ENCODE data around the gene SPPL2C. TPM values are rescaled to one million over a fixed set of nuclear protein-coding genes. Genes with fewer than 3 reads are reported as not detected.

The SPPL2C gene
- total RNA-seq, 1 experiment from 2014 or later: not detected

GRCh38 chr17:45838751-45839295 lies 5.9 kb upstream of the SPPL2C start:
- POLR2A ChIA-PET (ENCODE audit: low non-redundant PET): no interaction called here
- H3K27ac ChIP-seq (ENCODE audit: low read depth, low read length, poor library complexity, severe bottlenecking): no peak overlapping the region
- no peaks in the 10 kb centered on the region for H3K9me3 ChIP-seq (ENCODE audit: low read depth, low read length, poor library complexity, severe bottlenecking)
- no TSS peak for BruUV-seq (replicated peaks)
- TF ChIP-seq CTCF (conservative IDR thresholded peaks at IDR 0.05; ENCODE audit: low read depth, low read length): no peak
- no peak for TF ChIP-seq EZH2 (IDR thresholded peaks at IDR 0.05; ENCODE audit: borderline replicate concordance, low read depth, low read length, poor library complexity, severe bottlenecking)
- H3K4me1 ChIP-seq (ENCODE audit: insufficient read depth, low read length, poor library complexity, severe bottlenecking): no peaks in the 10 kb centered on the region
- H3K27me3 ChIP-seq (replicated peaks; ENCODE audit: insufficient read depth, low read depth, low read length, poor library complexity): no peaks in the 10 kb centered on the region
- intact Hi-C loops (cut with micrococcal nuclease; ENCODE audit: unreplicated experiment): no loop called here
- no peak overlapping the region for H3K4me3 ChIP-seq (ENCODE audit: low read depth, low read length, poor library complexity, severe bottlenecking)
- no peaks in the 10 kb centered on the region for H3K36me3 ChIP-seq (ENCODE audit: insufficient read depth, low read length, poor library complexity, severe bottlenecking)
- DNase-seq (ENCODE audit: low spot score): no peak
- CTCF ChIA-PET: interaction anchor here (1.3 kb wide), 1 partner anchor 199 kb away, joined by 4 read pairs; no protein-coding TSS in a partner anchor

- POLR2A ChIA-PET (ENCODE audit: low non-redundant PET): no interaction called here
- BruUV-seq (replicated peaks): no TSS peak
Observed at GRCh38 chr17:45839442-45839841, 5.2 kb upstream of the SPPL2C start.

GRCh38 chr17:45841186-45841585 lies 3.5 kb upstream of the SPPL2C start:
- BruUV-seq (replicated peaks): no TSS peak
- POLR2A ChIA-PET (ENCODE audit: low non-redundant PET): no interaction called here
- no peaks in the 10 kb centered on the region for H3K27me3 ChIP-seq (replicated peaks; ENCODE audit: insufficient read depth, low read depth, low read length, poor library complexity)

More at GRCh38 chr17:45839442-45839841, 5.2 kb upstream of the SPPL2C start:
- DNase-seq (ENCODE audit: low spot score): no peak
- no peak overlapping the region for H3K27ac ChIP-seq (ENCODE audit: low read depth, low read length, poor library complexity, severe bottlenecking)
- H3K4me1 ChIP-seq (ENCODE audit: insufficient read depth, low read length, poor library complexity, severe bottlenecking): no peaks in the 10 kb centered on the region
- intact Hi-C loops (cut with micrococcal nuclease; ENCODE audit: unreplicated experiment): no loop called here
- H3K4me3 ChIP-seq (ENCODE audit: low read depth, low read length, poor library complexity, severe bottlenecking): no peak overlapping the region
- H3K27me3 ChIP-seq (replicated peaks; ENCODE audit: insufficient read depth, low read depth, low read length, poor library complexity): no peaks in the 10 kb centered on the region
- CTCF ChIA-PET: no interaction called here
- no peaks in the 10 kb centered on the region for H3K36me3 ChIP-seq (ENCODE audit: insufficient read depth, low read length, poor library complexity, severe bottlenecking)
- H3K9me3 ChIP-seq (ENCODE audit: low read depth, low read length, poor library complexity, severe bottlenecking): no peaks in the 10 kb centered on the region
- TF ChIP-seq CTCF (conservative IDR thresholded peaks at IDR 0.05; ENCODE audit: low read depth, low read length) (no peak), EZH2 (IDR thresholded peaks at IDR 0.05; ENCODE audit: borderline replicate concordance, low read depth, low read length, poor library complexity, severe bottlenecking) (no peak)

More at GRCh38 chr17:45841186-45841585, 3.5 kb upstream of the SPPL2C start:
- H3K27ac ChIP-seq (ENCODE audit: low read depth, low read length, poor library complexity, severe bottlenecking): no peak overlapping the region
- intact Hi-C loops (cut with micrococcal nuclease; ENCODE audit: unreplicated experiment): no loop called here
- CTCF ChIA-PET: no interaction called here
- H3K4me3 ChIP-seq (ENCODE audit: low read depth, low read length, poor library complexity, severe bottlenecking): no peak overlapping the region
- no peaks in the 10 kb centered on the region for H3K4me1 ChIP-seq (ENCODE audit: insufficient read depth, low read length, poor library complexity, severe bottlenecking)
- TF ChIP-seq CTCF (conservative IDR thresholded peaks at IDR 0.05; ENCODE audit: low read depth, low read length): no peak
- TF ChIP-seq EZH2 (IDR thresholded peaks at IDR 0.05; ENCODE audit: borderline replicate concordance, low read depth, low read length, poor library complexity, severe bottlenecking): no peak
- H3K9me3 ChIP-seq (ENCODE audit: low read depth, low read length, poor library complexity, severe bottlenecking): no peaks in the 10 kb centered on the region
- no peaks in the 10 kb centered on the region for H3K36me3 ChIP-seq (ENCODE audit: insufficient read depth, low read length, poor library complexity, severe bottlenecking)
- DNase-seq (ENCODE audit: low spot score): no peak
